PFSK-1 (cell line): ENCODE measurements around the gene MPND.

Source experiments
- POLR2AphosphoS5 ChIP-seq: IDR thresholded peaks from 2 replicates; pipeline ENCODE4 v1.6.1; 2012; ENCODE audit warnings: low read depth, mild to moderate bottlenecking, control low read depth, low read length, moderate library complexity
- TAF1 ChIP-seq: IDR thresholded peaks from 2 replicates; pipeline ENCODE4 v1.6.1; 2012; ENCODE audit warnings: low read length, control low read depth, borderline replicate concordance; ENCODE audit not compliant: insufficient read depth

DNA sequence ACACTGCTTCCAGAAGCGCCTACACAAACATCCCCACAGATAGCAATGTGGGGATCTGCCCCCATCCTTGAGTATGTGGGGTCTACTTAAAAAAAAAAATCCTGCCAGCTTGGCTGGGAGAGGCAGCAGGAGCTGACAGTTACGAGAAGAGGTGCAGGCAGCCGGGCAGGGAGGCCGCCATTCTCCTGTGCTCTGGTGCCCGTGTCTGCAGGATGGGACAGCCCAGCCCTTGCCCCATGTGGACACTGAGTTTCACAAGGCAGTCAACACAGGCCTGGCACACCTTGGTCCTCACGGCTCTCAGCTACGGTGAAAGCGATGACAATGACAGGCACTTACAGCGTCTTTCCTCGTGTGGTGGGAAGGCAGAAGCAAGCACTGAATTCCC lies 24.0 kb downstream of the MPND start:
- no peak for TF ChIP-seq POLR2AphosphoS5
- TF ChIP-seq TAF1, result no peak
